GM12892 (cell line): ENCODE data around the gene PILRA.
"Not testable (repeated sequence)": the region's sequence is repeated elsewhere in the genome, so short reads cannot be mapped to it uniquely, and the experiment has no call there.

Source experiments
- DNase-seq: peaks from one replicate; pipeline ENCODE4 v3.0.0; 2011; ENCODE audit not compliant: insufficient read length
- FAIRE-seq: peaks from 2 replicates; lab custom pipeline; 2011; peaks lifted over from hg19 to GRCh38; lab: Jason Lieb, UNC
- POLR2A ChIP-seq: IDR thresholded peaks from 2 replicates; pipeline ENCODE4 v1.6.1; 2011; ENCODE audit warnings: low read depth, low read length, control low read depth
- POLR2AphosphoS5 ChIP-seq: IDR thresholded peaks from 2 replicates; pipeline ENCODE4 v1.6.1; 2011; ENCODE audit warnings: low read depth, low read length, control low read depth
- TAF1 ChIP-seq: IDR thresholded peaks from 2 replicates; pipeline ENCODE4 v1.6.1; 2011; ENCODE audit warnings: low read depth, mild to moderate bottlenecking, control low read depth, low read length, borderline replicate concordance

The PILRA gene

DNA sequence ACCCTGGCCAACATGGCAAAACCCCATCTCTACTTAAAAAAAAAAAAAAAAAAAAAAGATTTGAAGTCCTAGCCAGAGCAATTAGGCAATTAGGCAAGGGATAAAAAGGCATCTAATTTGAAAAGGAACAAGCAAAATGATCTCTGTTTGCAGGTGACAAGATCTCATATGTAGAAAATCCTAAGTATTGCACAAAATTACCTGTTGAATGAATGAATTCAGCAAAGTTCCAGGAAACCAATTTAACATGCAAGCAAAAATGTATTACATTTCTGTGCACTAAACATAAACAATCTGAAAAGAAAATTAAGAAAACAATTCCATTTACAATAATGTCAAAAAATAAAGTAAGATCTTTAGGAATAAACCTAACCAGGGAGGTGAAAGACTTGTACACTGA lies 10.2 kb upstream of the PILRA start:
- FAIRE-seq (no peak), DNase-seq (no peak)
- TF ChIP-seq TAF1, result no peak
- no peak for TF ChIP-seq POLR2AphosphoS5
- no peak for TF ChIP-seq POLR2A

DNA sequence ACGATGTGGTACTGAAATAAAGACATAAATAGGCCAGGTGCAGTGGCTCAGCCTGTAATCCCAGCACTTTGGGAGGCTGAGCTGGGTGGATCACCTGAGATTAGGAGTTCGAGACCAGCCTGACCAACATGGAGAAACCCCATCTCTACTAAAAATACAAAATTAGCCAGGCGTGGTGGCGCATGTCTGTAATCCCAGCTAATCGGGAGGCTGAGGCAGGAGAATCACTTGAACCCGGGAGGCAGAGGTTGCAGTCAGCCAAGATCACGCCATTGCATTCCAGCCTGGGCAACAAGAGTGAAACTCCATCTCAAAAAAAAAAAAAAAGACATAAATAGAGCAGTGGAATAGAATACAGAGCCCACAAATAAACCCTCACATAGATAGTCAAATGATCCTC lies 9.5 kb upstream of the PILRA start:
- DNase-seq, FAIRE-seq: not testable (repeated sequence)

- DNase-seq, result no peak
- no peak for FAIRE-seq
- TF ChIP-seq POLR2A (no peak), TAF1 (no peak), POLR2AphosphoS5 (no peak)
Measured at GRCh38 chr7:100364480-100364879, 8.8 kb upstream of the PILRA start.

GRCh38 chr7:100365998-100366367 lies 7.3 kb upstream of the PILRA start:
- FAIRE-seq, DNase-seq: not testable (repeated sequence)

GRCh38 chr7:100366411-100367250 lies 6.7 kb upstream of the PILRA start:
- TF ChIP-seq TAF1, result no peak
- peak; percentile 64 for TF ChIP-seq POLR2AphosphoS5
- TF ChIP-seq POLR2A, result peak; percentile 67
- DNase-seq, result peak; percentile 37
- FAIRE-seq, result peak; percentile 73

- FAIRE-seq (no peak), DNase-seq (no peak)
- TF ChIP-seq TAF1 (no peak), POLR2AphosphoS5 (no peak), POLR2A (no peak)
Measured at GRCh38 chr7:100367251-100367620, 6.1 kb upstream of the PILRA start.

DNA sequence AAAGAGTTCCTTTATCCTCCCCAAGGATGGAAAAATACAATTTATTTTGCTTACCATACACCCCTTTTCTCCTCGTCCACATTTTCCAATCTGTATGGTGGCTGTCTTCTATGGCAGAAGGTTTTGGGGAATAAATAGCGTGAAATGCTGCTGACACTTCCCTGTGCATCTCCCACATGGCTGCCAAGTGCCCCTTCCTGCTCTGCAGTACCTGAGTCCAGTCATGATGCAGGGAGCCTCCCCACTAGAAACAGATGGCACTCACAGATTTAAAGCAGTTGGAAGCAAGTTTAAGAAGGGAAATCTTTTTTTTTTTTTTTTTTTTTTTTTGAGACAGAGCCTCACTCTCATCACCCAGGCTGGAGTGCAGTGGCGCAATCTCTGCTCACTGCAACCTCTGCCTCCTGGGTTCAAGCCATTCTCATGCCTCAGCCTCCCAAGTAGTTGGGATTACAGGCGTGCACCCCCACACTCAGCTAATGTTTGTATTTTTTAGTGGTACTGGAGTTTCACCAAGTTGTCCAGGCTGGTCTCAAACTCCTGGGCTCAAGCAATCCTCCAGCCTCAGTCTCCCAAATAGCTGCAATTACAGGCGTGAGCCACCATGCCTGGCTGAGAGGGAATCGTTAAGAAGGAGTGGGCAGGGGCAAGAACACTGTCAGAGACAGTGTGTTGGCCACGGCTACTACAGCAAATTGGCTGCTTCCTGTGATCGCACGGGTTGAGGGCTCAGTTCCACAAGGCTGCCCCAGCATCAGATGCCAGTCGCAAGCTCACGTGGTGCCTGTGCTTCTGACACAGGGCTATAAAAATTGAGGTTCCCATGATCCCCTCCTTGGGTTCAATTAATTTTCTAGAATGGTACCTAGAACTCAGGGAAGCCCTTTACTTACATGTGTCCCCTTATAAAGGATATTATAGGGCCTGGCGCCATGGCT lies 5.3 kb upstream of the PILRA start:
- peak; percentile 27 for FAIRE-seq
- TF ChIP-seq TAF1 (no peak), POLR2AphosphoS5 (no peak)
- no peak for DNase-seq

GRCh38 chr7:100369105-100369504 lies 4.2 kb upstream of the PILRA start:
- TF ChIP-seq POLR2AphosphoS5 (peak; percentile 52; the same call in 1 of the 2 replicates), TAF1 (no peak), POLR2A (peak; percentile 59)
- FAIRE-seq (peak; percentile 93), DNase-seq (peak; percentile 45)

DNA sequence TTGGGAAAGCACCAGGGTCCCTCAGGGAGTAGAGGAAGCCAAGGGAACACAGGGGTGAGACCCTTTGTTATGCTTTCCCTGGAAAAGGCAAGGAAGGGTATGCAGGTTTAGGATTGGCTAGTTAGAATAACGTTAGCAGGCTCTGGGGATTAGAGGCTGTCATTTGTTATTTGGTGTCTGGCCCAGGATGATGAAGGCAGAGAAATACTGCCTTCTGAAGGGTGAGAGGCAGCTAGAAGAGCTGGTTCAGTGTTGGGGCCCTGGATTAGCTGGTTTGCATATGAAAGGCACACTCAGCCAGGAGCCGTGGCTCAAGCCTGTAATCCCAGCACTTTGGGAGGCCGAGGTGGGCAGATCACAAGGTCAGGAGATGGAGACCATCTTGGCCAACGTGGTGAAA lies 3.0 kb upstream of the PILRA start:
- DNase-seq (no peak), FAIRE-seq (no peak)
- TF ChIP-seq TAF1 (no peak), POLR2A (no peak), POLR2AphosphoS5 (no peak; the same call in 1 of the 2 replicates)

- FAIRE-seq (no peak), DNase-seq (no peak)
- TF ChIP-seq TAF1 (no peak), POLR2AphosphoS5 (no peak; the same call in 1 of the 2 replicates), POLR2A (no peak)
Measured at GRCh38 chr7:100370746-100371145, 2.5 kb upstream of the PILRA start.

- TF ChIP-seq TAF1, result no peak
- TF ChIP-seq POLR2A, result no peak
- TF ChIP-seq POLR2AphosphoS5, result no peak
- no peak for DNase-seq
- no peak for FAIRE-seq
Measured at GRCh38 chr7:100371561-100372171, 1.6 kb upstream of the PILRA start.
